Activated CD4-positive, alpha-beta T cell treated with anti-CD3 and anti-CD28 coated beads for 1 hour (primary cell): ENCODE data around the gene ATP13A1.
"Not testable (repeated sequence)": the region's sequence is repeated elsewhere in the genome, so short reads cannot be mapped to it uniquely, and the experiment has no call there.

Source experiments
- DNase-seq: peaks from one replicate; pipeline ENCODE4 v3.0.0-alpha.2; 2020

Gene ATP13A1

GRCh38 chr19:19618219-19619051, 45.0 kb downstream of the ATP13A1 start, which contains the start of gene PBX4:
Gene PBX4, minus strand, starts transcription at chr19:19618687. Its CDS starts 58 bp downstream, at chr19:19618629.
- peak; percentile 99 for DNase-seq

GRCh38 chr19:19615086-19615485, 48.4 kb downstream of the ATP13A1 start:
- no peak for DNase-seq

- DNase-seq, result no peak
These were observed 50.0 kb downstream of the ATP13A1 start for GRCh38 chr19:19613506-19613905.

GRCh38 chr19:19610376-19611202, 52.9 kb downstream of the ATP13A1 start:
- DNase-seq, result no peak

- DNase-seq, result not testable (repeated sequence)
These were observed 56.8 kb downstream of the ATP13A1 start for GRCh38 chr19:19606686-19607085.

GRCh38 chr19:19606021-19606420, 57.5 kb downstream of the ATP13A1 start:
- DNase-seq, result peak; percentile 43

GRCh38 chr19:19602713-19603324, 60.7 kb downstream of the ATP13A1 start:
- DNase-seq, result no peak

- no peak for DNase-seq
These were observed 61.3 kb downstream of the ATP13A1 start for GRCh38 chr19:19602136-19602712.

- no peak for DNase-seq
These were observed 62.6 kb downstream of the ATP13A1 start for GRCh38 chr19:19600793-19601330.

GRCh38 chr19:19598728-19599451, 64.6 kb downstream of the ATP13A1 start:
- DNase-seq, result peak; percentile 44

GRCh38 chr19:19597809-19598306, 65.6 kb downstream of the ATP13A1 start:
- peak; percentile 16 for DNase-seq
